Myocyte (in vitro differentiated cells): ENCODE data around the gene IL19. TPM values are rescaled to one million over a fixed set of nuclear protein-coding genes. Genes with fewer than 3 reads are reported as not detected.
"Not testable (repeated sequence)": the region's sequence is repeated elsewhere in the genome, so short reads cannot be mapped to it uniquely, and the experiment has no call there.

Experiments used
- DNase-seq: peaks from one replicate; pipeline ENCODE4 v3.0.0-alpha.2; 2012; ENCODE audit warnings: low read depth
- total RNA-seq: library from RNA; depleted of rRNA; stranded (reverse); fragments of >200 nt; gene quantifications from 2 replicates; pipeline ENCODE4 v1.2.3, GENCODE V29; 2014

Gene IL19
- total RNA-seq, 1 donor from 2014 or later = not detected

GRCh38 chr1:206739411-206740076 lies 31.0 kb upstream of the IL19 start:
- DNase-seq = peak; percentile 69

- no peak for DNase-seq
Measured at GRCh38 chr1:206741142-206741701, 29.4 kb upstream of the IL19 start.

GRCh38 chr1:206742719-206743383 lies 27.7 kb upstream of the IL19 start:
- no peak for DNase-seq

- DNase-seq = peak; percentile 43
Measured at GRCh38 chr1:206744683-206745082, 25.9 kb upstream of the IL19 start.

- DNase-seq = no peak
Measured at GRCh38 chr1:206745301-206745700, 25.3 kb upstream of the IL19 start.

GRCh38 chr1:206748348-206749030 lies 22.1 kb upstream of the IL19 start:
- no peak for DNase-seq

- no peak for DNase-seq
Measured at GRCh38 chr1:206751891-206752290, 18.7 kb upstream of the IL19 start.

GRCh38 chr1:206752481-206752880 lies 18.1 kb upstream of the IL19 start:
- DNase-seq = no peak

- DNase-seq = peak; percentile 57
Measured at GRCh38 chr1:206753141-206753540, 17.4 kb upstream of the IL19 start.

- DNase-seq = no peak
Measured at GRCh38 chr1:206754011-206754410, 16.6 kb upstream of the IL19 start.

- DNase-seq = no peak
Measured at GRCh38 chr1:206757524-206758266, 12.9 kb upstream of the IL19 start.

GRCh38 chr1:206760590-206760989 lies 10.0 kb upstream of the IL19 start:
- no peak for DNase-seq

- no peak for DNase-seq
Measured at GRCh38 chr1:206761159-206761768, 9.3 kb upstream of the IL19 start.

- DNase-seq = not testable (repeated sequence)
Measured at GRCh38 chr1:206762741-206763364, 7.7 kb upstream of the IL19 start.

- not testable (repeated sequence) for DNase-seq
Measured at GRCh38 chr1:206765771-206766170, 4.8 kb upstream of the IL19 start.

GRCh38 chr1:206766251-206766856 lies 4.2 kb upstream of the IL19 start:
- peak; percentile 93 for DNase-seq

- DNase-seq = no peak
Measured at GRCh38 chr1:206768472-206769303, 1.9 kb upstream of the IL19 start.

GRCh38 chr1:206769304-206769731 lies 1.3 kb upstream of the IL19 start:
- DNase-seq = no peak

- no peak for DNase-seq
Measured at GRCh38 chr1:206771338-206771692, 742 bp downstream of the IL19 start.
